Choroid plexus epithelial cell (primary cell): ENCODE measurements around the gene HOXA9.

ENCODE experiments used
- DNase-seq: peaks from one replicate; pipeline ENCODE4 v3.0.0-alpha.2; 2010; ENCODE audit warnings: low read depth
- H3K4me3 ChIP-seq: 2 replicates; pipeline ENCODE4 v1.5.1; 2011; ENCODE audit warnings: low read depth, mild to moderate bottlenecking, control low read depth, low read length, moderate library complexity
- CTCF ChIP-seq: conservative IDR thresholded peaks from 2 replicates; pipeline ENCODE4 v1.5.1; 2011; ENCODE audit warnings: low read depth, mild to moderate bottlenecking, control low read depth, inconsistent platforms, low read length, moderate library complexity

Gene HOXA9

DNA sequence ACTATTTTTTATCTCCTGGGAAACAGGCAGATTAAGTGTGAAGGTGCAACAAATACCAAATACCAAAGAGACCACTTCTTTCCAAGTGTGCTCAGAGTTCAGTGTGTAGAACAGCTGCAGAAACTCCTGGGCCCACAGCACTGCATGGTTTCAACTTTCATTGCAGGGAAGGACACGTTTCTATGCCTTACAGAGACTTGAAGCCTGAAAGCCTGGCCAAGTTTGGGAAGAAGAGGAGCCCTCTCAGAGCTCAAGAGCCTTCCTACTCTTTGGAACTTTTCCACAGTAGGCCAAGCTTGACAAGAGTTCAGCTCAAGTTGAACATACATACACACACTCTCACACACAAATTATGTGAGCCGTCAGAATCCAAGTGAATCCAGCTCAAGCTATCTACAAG lies 37.3 kb downstream of the HOXA9 start:
- H3K4me3 ChIP-seq: no peak overlapping the region
- DNase-seq: no peak
- TF ChIP-seq CTCF: no peak

DNA sequence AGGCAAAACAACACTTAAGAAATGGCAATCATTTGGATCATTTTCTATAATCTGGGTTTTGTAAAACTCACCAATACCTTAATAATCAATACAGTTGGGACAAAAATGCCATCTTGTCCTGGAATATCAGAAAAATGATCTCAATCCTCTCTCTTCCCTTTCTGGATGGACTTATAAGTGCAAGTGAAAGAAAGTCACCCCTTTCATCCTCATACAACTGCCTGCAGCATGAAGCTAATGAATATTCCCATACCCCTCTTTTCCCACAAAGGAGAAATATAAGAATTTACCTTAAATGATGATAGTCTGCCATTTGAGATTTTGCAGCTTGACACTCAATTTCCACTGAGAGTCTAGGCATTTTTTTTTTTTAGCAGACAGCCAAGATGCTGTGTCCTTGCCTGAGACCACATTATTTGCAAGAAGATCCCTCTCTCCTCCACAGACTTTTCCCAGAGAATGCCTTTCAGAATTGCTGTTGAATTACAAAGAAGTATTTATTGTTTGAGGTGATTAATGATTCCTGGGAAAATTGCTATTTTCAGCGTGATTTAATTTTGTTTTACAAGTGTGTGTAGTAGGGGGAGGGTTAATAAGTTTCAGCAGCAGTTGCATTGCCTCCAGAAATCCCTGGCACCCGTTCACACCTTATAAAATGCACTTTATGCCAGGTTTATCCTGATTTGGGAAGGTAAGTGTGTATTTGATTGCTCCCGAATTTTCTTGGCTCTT lies 38.6 kb downstream of the HOXA9 start:
- H3K4me3 ChIP-seq: no peak overlapping the region
- TF ChIP-seq CTCF: no peak
- no peak for DNase-seq

GRCh38 chr7:27125986-27126394 lies 39.3 kb downstream of the HOXA9 start:
- TF ChIP-seq CTCF: no peak
- no peak overlapping the region for H3K4me3 ChIP-seq
- DNase-seq: no peak

DNA sequence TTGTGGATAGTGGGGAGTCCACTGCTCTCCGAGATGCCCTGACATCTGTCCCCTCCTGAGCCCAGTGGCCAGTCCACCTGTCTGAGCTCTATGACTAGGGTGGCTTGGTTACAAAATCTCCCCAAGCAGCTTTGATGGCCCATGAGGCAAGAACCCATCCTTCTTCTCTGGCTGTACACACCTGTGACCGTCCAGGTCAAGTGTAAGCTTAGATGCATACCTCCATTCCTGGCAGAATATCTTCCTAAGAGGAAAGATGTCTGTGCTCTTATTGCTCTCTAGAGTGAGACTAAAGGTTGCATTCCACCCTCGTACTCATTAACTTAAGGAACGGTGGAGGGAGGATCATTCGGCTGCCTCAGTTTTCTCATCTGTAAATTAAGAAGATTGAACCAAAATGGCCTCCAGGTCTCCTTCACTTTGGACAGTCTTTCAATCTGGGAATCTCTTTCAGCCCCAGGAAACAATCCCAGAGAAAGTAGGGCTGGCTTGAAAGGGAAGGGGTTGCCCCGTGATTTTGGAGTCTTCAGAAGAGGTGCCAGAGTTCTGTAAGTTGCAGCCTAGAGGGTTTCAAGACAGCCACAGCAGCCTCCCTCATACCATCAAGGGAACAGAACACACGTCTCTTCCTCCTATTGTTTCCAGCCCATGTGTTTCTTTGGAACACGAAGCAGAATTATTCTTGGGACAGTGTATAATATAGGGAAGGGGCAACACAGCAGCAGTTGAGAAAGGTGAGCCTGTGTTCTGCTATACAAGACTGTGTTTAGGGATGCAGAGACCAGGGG lies 40.2 kb downstream of the HOXA9 start:
- DNase-seq: no peak
- H3K4me3 ChIP-seq: no peak overlapping the region
- no peak for TF ChIP-seq CTCF

- no peak overlapping the region for H3K4me3 ChIP-seq
- no peak for TF ChIP-seq CTCF
- no peak for DNase-seq
These were observed 41.0 kb downstream of the HOXA9 start for GRCh38 chr7:27124096-27124901.

DNA sequence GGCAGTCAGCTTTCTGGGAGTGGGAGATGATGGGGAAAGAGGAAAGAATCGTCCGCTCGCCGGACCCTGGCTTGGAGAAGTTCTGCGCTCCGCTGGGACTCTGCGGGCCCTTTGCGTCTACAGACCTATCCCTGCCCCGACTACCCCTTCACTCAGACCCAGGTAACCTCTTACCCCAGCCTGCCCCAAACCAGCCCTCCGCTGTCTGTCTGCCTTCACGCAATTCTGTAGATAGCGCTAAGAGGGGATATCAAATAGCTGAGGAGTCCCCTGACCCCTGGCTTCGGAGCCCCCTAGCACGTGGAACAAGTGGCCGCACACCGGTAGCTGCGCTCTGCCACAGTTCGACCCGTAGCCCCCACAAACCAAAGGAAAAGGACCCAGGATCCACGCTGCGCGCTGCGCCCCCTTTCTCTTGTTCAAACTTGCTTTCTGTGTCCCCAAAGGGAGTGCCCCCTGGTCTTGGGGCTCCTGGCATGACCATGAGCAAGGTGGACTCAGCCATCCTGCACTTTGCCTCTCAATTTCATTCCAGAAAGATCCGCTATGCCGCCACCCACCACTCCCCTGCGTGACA lies 41.8 kb downstream of the HOXA9 start:
- no peak for DNase-seq
- no peak overlapping the region for H3K4me3 ChIP-seq

More for the DNA sequence above, 41.8 kb downstream of the HOXA9 start:
- no peak for TF ChIP-seq CTCF
